ENCODE data around the gene ADGRV1.
"Not testable (repeated sequence)": the region's sequence is repeated elsewhere in the genome, so short reads cannot be mapped to it uniquely, and the experiment has no call there.

The ADGRV1 gene

DNA sequence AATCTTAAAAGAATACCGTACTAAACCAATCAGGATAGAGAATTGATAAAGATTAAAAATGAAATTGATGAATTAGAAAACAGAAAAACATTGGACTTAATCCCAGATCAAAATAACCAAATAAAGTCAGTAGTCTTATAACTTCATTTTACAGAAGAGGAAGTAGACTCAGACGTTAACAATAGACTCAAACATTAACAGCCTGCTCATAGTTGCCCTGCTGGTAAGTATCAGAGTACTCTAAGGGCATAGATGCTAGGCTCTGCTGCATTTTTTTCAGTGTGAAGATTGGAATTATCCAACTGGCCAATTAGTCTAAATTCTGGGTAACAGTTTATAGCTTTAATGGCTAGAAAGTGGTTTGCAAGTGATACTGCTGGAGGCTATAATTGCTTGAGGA is 42.9 kb downstream of the ADGRV1 start:
- DNase-seq (ENCODE audit: low spot score), result no peak

DNA sequence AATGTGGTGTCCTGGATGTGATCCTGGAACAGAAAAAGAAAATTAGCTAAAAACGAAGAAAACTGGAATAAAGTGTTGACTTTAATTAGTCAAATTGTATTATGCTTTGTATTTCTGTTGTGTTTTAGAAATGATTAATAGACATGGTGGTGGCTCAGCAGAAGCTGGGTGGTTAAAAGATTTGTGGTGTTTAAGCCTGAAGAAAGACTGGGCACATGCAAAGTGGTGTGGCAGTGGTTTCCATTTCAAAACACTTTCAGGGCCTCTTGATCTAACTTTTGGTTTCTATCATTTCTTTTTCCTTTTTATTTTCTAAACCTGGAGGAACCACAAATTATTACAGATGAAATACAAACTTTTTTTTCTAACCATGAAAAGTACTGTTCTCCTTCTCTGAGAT is 44.1 kb downstream of the ADGRV1 start:
- no peak for DNase-seq (ENCODE audit: low spot score)

DNA sequence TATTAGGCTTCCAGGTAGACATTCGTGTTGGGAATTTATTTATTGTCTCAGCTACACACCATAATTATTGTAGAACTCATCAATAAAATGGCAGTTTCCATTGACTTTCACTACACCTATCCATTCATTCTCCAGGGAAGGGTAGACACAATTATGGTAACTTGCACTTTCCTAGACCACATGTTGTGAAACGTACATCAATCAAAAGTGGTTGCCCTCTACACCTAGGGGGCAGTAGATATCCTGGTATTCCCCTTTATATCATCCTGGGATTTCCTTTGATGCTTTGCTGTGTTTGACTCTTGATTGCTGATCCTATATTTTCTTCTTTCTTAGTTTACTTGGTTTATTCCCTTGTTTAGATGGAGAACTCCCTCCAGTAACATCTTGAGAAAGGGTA is 47.9 kb downstream of the ADGRV1 start:
- no peak for DNase-seq (ENCODE audit: low spot score)

DNA sequence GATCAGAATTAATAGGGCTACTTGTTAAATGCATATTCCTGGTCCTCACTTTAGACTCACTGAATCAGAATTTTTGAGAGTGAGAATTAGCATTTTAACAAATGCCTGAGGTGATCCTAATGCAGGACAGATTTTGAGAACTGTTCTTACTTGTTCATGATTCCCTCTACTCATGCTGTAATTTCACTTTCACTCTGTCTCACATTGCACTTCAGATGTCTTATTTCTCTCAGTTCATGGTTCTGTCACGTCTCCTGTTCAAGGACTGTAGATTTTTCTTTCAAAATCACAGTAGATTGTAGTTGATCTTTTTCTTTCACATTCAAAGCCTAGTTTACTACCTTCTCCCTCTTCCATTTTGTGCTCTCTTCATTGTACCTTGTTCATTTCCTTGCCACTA is 54.3 kb downstream of the ADGRV1 start:
- DNase-seq (ENCODE audit: low spot score), result no peak

DNA sequence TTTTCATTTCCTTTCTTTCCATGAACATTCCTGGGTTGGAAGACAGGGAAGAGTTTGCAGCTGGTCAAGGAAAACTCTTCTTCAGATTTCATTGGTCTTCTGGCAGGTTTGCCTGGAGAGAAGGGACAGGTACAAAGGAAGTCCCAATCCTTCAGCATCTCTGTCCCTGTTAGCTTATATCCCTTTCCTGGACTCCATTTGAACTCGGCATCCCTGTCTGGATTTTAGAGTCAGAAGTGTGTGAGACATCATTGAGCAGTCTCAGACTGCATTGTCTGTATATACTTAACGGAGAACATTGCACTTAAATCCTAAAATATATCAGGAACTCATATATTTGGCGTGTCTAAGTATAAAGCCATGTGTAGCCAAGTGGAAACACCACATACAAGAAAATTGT is 54.9 kb downstream of the ADGRV1 start:
- no peak for DNase-seq (ENCODE audit: low spot score)

DNA sequence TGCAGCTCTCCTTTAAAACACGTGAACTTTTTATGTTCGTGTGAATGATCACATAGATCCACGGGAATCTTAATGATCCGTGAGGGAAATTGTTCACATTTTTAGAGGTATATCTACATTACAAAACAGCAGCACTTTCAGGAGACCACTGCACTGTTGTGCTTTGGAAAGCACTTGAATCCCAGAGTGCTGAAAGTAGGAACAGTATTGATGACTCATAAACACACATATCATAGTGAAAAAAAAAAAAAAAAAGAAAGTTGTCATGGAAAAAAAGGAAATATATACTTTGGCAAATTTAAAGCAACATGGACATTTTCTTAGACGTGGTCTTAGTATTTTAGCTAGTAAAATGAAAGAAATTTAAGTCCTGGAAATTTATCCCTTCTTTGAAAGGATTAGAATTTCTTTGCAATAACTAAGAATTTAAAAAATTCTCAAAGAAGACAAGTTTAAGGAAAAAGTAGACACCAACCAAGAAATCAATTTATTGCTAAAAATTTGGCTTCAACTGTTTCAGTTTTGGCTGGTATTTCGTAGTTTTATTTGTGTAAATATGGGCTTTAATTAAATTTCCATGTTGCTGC is 55.4 kb downstream of the ADGRV1 start:
- DNase-seq (ENCODE audit: low spot score), result no peak

DNA sequence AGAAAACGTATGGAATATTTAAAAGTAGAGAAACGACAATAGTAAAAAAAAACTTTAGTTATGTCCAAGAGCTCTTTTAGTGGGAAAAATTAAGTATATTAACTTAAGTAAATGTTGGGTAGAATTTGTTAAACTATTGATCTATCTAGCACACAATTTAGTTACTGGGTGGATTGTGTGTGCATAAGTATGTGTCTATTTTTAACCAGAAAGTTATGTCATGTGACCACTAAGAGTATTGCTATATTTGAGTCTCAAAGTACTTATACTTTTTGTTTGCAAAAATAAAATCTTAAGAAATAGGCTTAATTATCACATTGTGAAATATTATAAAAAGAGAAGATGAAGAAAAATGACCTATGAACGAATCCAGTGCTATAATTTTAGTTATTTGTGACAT is 56.8 kb downstream of the ADGRV1 start:
- no peak for DNase-seq (ENCODE audit: low spot score)

DNA sequence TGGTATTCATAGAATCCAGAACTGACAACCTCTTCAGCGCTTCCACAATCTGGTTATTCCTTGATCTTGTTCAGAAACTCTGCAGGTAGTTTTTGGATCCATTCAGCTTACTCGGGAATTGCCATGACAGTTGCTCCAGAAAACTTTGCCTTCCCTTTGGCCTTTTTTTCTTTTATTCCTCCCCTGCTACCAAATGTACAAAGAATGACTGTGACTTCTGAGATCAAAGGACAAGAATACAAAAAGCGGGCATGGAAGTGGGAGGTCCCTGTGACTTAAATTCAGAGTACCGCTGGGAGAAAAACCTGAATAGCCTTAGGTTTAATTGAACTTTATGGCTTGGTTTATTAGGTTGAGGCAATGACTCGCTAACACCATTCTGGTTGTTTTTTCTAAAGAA is 59.5 kb downstream of the ADGRV1 start:
- no peak for DNase-seq (ENCODE audit: low spot score)

DNA sequence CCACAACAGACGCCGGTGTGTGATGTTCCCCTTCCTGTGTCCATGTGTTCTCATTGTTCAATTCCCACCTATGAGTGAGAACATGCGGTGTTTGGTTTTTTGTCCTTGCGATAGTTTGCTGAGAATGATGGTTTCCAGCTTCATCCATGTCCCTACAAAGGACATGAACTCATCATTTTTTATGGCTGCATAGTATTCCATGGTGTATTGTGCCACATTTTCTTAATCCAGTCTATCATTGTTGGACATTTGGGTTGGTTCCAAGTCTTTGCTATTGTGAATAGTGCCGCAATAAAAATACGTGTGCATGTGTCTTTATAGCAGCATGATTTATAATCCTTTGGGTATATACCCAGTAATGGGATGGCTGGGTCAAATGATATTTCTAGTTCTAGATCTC is 61.2 kb downstream of the ADGRV1 start:
- DNase-seq (ENCODE audit: low spot score), result not testable (repeated sequence)

DNA sequence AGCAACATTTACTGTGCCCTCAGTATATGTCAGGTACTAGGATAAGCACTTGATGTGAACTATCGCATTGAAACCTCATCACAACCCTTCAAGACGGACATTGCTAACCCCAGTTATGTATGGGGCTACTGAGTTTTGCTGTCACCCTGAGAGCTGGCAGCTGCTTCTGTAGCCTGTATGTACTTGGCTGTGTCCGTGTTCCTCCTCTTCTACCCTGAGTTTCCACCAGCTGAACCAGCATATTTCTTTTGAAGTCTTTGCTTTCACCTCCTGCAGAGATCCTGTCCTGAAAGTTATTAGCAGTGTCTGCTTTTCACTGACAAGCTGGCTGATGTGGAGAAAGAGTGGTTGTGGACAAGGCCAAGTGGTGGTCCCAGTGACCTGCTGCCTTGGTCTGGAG is 63.3 kb downstream of the ADGRV1 start:
- no peak for DNase-seq (ENCODE audit: low spot score)

DNA sequence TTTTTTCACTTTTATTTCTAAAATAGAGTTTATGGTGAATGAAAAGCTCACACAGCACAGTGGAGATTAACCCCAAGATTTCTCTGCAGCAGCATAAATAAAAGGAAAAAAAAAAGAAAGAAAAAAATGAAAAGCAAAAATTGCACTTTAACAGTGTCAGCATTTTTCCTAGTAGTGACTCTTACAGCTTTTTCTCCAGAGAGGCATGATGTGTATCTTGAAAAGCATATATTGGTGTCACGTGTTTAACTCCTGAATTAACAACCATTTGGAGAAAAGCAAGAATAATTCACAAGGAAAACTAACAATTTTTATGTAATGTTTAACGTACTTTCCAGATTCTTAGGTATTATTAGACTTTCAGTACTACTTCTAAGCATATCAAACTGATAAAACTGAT is 67.9 kb downstream of the ADGRV1 start:
- DNase-seq (ENCODE audit: low spot score), result no peak

DNA sequence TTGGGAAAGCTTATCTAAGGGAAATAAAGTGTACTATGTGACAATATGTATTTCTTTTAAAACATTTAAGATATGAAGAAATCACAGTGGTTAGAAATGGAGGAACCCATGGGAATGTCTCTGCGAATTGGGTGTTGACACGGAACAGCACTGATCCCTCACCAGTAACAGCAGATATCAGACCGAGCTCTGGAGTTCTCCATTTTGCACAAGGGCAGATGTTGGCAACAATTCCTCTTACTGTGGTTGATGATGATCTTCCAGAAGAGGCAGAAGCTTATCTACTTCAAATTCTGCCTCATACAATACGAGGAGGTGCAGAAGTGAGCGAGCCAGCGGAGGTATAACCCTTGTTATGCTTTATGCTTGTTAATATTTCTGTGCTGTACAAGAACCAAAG is 69.9 kb downstream of the ADGRV1 start:
- DNase-seq (ENCODE audit: low spot score), result no peak

DNA sequence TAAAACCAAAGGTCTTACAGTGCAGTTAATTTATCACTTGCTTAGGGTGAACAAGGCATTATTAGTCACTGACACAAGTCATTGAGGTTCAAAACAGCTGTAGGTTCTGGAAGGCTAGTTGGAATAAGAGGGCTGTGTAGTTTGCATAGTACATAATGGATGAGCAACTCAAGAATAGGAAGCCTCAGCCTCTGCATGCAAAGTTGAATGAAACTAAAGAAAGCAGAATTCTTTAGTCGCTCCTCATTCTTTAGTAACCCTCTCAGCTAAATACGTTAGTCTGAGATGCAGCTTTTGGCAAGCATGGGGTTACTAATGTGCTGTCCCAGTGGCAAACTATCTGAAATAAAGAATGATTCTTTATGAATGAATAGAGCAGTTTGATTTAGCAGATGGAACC is 74.2 kb downstream of the ADGRV1 start:
- DNase-seq (ENCODE audit: low spot score), result no peak

DNA sequence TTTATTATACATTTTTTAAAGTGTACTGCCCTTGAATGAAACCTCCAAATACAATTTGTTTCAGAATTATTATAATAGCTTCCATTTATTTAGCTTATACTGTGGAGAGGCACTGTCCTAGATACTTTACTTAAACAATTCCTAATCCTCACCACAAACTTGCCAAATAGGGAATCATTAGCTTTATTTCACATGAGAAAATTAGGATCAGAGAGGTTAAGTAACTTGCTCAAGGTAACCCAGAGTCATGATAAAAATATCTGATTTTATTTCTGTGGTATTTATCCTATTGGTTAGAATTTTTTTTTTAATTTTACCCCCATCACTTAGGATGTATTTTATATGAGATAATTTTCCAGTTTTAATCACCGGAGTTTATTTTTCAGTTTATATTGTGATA is 78.4 kb downstream of the ADGRV1 start:
- no peak for DNase-seq (ENCODE audit: low spot score)

DNA sequence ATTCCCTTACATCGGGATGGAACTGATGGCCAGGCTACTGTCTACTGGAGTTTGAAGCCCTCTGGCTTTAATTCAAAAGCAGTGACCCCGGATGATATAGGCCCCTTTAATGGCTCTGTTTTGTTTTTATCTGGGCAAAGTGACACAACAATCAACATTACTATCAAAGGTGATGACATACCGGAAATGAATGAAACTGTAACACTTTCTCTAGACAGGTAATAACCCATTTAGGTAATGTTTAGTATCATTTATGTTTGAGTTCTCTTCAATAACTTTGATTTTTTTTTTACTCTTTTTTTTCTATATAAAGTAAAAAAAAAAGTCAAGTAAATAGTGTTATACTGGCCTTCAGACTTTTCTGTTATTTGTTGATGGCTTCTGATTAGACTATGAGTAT is 79.1 kb downstream of the ADGRV1 start:
- DNase-seq (ENCODE audit: low spot score), result no peak

DNA sequence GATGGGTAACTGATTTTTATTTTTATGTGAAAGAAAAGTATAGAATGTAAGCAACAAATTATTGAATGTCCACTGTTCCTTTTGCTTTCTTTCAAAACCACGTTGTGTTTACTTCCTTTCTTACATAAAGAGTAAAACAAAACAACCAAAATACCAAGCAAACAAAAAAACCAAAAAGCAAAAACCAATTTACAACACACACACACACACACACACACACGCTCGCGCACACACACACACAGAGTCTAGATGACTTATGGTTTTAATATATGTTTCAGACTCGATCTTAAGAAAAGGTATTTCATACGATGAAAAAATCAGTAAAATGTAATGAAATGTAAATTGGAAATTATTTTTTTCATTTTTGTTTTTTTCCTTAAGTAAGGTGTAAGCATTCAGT is 80.3 kb downstream of the ADGRV1 start:
- DNase-seq (ENCODE audit: low spot score), result no peak

DNA sequence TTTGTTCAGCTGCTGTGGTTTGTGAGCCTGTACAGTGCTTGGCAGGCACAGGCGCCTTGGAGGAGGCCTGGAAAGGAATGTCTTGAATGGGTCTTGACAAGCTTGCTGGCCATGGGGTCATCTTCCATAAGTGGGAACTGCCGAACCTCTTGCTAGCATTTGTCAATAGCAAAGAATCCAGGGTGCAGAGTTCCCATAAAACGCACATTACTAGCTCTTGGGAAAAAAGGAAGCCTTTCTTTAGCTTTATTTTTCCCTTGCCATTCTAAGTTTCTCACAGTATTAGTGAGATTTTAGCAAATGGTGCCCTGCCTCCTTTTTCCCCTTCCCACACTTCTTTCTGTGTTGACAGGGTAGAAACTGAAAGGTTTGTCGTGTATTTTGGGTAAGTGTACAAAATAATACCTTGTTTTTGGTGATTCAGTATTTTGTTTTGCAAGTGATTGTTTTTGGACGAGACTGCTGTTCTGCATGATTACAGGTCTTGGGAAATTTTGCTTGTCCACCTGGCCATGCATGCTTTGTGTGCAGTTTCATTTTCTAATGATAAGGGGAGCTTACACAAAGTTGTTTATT is 82.0 kb downstream of the ADGRV1 start:
- no peak for DNase-seq (ENCODE audit: low spot score)

DNA sequence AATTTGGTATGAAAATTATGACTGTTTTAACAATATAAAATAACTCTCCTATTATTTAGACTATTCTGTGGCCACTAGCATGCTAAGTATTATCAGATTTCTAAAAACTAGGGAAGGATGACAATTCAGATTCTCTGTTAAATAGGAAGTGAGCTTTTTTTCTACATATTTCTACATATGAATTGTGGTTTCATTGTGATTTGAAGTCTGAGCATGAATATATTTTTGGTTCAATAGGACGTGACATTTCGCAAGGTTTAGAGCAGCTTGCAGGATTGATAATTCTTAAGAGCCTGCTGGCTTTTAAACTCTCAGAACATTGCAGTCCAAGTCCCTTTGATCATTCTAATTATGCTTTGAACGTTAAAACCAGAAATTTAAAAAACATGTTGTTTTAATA is 82.9 kb downstream of the ADGRV1 start:
- DNase-seq (ENCODE audit: low spot score), result no peak

DNA sequence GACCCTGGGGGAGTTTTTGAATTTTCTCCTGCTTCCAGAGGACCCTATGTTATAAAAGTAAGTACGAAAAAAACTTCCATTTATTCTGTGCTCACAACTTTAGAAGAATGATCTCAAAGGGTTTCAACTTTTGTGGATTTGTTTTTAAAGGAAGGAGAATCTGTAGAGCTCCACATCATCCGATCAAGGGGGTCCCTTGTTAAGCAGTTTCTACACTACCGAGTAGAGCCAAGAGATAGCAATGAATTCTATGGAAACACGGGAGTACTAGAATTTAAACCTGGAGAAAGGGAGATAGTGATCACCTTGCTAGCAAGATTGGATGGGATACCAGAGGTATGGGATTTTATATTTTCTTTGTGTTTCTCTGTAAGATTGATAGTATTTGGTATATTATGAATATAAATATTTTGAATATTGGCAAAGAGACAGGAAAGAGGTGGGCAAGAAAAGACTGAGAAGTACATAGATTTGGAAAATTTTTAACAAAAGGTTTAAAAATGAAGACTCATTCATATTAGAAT is 84.2 kb downstream of the ADGRV1 start:
- no peak for DNase-seq (ENCODE audit: low spot score)

DNA sequence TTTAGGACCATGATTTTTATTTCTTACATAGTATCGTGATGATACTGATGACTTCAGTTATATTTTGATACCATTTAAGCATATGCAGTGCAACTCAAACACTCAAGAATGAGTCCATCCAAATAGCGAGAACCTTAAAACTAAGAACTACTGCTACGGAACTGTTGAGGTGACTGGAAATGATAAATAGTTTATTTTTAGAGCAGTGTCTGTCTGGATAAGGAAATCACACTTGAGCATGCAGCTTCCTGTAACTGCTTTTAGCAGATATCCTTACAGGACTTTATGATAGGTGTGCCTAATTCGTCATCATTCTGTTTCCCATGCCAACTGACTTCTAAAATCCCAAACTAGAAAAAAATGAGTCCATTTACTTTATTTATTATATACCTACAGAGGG is 85.5 kb downstream of the ADGRV1 start:
- DNase-seq (ENCODE audit: low spot score), result no peak

DNA sequence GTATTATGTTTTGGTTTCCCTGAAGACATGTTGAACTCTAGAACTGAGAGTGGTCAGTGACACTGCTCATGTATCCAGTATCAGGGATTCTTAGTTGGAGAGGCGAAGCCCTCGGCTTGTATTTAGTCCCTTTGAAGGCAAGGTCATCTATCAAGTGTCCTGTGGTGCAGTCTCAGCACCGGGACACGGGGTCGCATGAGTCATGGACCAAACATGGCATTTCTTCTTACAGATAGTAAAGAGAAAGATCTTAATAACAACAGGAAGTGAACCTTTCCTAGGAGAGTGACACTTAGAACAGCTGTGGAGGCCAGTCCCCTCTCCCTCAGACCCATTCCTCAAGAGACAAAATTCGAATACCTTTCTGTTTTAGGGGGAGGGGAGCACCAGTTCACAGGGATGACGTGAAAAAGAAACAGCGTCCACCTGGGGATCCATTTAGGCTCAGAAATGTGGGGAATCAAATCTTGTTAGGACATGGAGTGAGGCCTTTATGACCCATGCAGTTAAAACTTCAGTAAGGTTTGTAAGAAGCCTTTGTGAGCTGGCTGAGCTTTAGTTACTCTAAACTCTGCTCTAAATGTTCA is 86.5 kb downstream of the ADGRV1 start:
- DNase-seq (ENCODE audit: low spot score), result no peak

DNA sequence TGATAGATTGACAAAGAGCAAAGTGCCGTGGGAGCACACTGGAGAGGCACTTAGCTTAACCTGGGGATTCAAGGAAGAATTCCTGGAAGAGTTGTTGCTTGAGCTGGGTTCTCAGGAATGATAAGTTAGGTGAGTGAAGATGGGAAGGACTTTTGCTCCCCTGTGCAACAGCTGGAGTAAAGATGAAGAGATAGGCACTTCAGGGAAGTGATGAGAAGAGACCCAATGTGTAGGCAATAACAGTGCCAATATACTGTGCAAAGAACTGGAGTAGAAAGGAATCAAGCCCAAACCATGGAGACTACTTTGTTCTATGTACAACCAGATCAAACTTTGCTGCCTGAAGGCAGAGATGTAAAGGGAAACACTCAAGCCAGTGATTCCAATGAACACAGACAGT is 92.2 kb downstream of the ADGRV1 start:
- no peak for DNase-seq (ENCODE audit: low spot score)

DNA sequence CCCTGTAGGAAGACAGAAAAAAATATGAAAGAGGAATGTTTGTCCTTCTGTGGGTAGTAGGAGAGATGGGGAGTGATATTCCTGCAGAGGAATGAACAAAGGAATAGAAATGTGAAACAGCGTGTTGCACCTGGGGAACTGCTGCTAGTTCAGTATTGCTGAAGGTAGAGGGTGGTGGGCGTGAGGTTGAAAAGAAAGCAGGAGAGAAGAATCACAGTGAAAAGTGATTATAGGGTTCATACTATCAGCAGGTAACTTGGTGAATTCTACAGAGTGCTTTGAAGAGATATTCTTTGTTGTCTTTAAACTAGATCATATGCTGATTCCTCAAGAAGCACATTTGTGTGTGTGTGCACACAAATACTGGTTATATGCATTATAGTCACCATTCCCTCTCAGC is 95.6 kb downstream of the ADGRV1 start:
- no peak for DNase-seq (ENCODE audit: low spot score)

DNA sequence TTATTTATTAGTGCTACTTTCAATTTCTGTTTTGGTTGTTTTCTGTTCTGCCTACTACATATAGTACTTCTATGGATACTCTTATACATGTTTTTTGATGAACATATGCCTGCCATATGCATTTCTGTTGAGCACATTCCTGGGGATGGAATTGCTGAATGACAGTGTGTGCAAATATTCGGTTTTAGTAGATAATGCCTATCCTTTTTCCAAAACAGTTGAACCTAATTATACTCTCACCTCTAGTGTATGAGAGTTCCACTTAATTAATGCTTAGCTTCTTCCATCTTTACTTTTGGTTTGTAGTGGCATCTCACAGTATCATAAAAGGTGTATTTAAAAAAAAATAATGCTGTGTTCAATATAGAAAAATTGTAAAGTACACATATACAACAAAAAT is 96.8 kb downstream of the ADGRV1 start:
- DNase-seq (ENCODE audit: low spot score), result no peak

All from CD4-positive, alpha-beta T cell treated with Interleukin-15 for 4 hours (primary cell).